Endodermal cell (in vitro differentiated cells): ENCODE data around the gene SLC66A2. TPM values are rescaled to one million over a fixed set of nuclear protein-coding genes. Genes with fewer than 3 reads are reported as not detected.
"Not testable (repeated sequence)": the region's sequence is repeated elsewhere in the genome, so short reads cannot be mapped to it uniquely, and the experiment has no call there.

Experiments
- DNase-seq: peaks from one replicate; pipeline ENCODE4 v3.0.0-alpha.2; 2017
- H3K27ac ChIP-seq: 2 replicates; pipeline ENCODE4 v1.5.1; 2013; ENCODE audit warnings: mild to moderate bottlenecking, low read depth, low read length, moderate library complexity
- H3K27me3 ChIP-seq: 2 replicates; pipeline ENCODE4 v1.6.1; 2013; ENCODE audit warnings: mild to moderate bottlenecking, low read length, moderate library complexity; ENCODE audit not compliant: insufficient read depth, control insufficient read depth, poor library complexity, severe bottlenecking
- H3K36me3 ChIP-seq: 2 replicates; pipeline ENCODE4 v1.7.0; 2013; ENCODE audit warnings: mild to moderate bottlenecking, low read length, moderate library complexity; ENCODE audit not compliant: control insufficient read depth, insufficient read depth
- H3K4me1 ChIP-seq: one replicate; pipeline ENCODE4 v1.7.0; 2013; ENCODE audit warnings: low read length; ENCODE audit not compliant: control insufficient read depth, insufficient read depth
- H3K4me3 ChIP-seq: 2 replicates; pipeline ENCODE4 v1.5.1; 2013; ENCODE audit warnings: mild to moderate bottlenecking, low read length, moderate library complexity
- H3K9ac ChIP-seq: 2 replicates; pipeline ENCODE4 v1.6.1; 2013; ENCODE audit warnings: mild to moderate bottlenecking, low read length, moderate library complexity; ENCODE audit not compliant: poor library complexity, severe bottlenecking; ENCODE audit errors: extremely low read depth
- H3K9me3 ChIP-seq: 2 replicates; pipeline ENCODE4 v1.6.1; 2013; ENCODE audit warnings: mild to moderate bottlenecking, low read length, moderate library complexity; ENCODE audit not compliant: control insufficient read depth
- H3K27ac Mint-ChIP-seq: 2 replicates; pipeline ENCODE4 v1.8.0; 2020; ENCODE audit warnings: mixed read lengths
- H3K27me3 Mint-ChIP-seq: 2 replicates; pipeline ENCODE4 v1.8.0; 2021; ENCODE audit warnings: mild to moderate bottlenecking, mixed read lengths; ENCODE audit not compliant: insufficient read depth
- H3K36me3 Mint-ChIP-seq: 2 replicates; pipeline ENCODE4 v1.8.0; 2020; ENCODE audit warnings: low read depth, mixed read lengths
- H3K4me1 Mint-ChIP-seq: 2 replicates; pipeline ENCODE4 v1.8.0; 2020; ENCODE audit warnings: mixed read lengths
- H3K4me3 Mint-ChIP-seq: 2 replicates; pipeline ENCODE4 v1.8.0; 2020; ENCODE audit warnings: mild to moderate bottlenecking, moderate library complexity, mixed read lengths
- H3K9me3 Mint-ChIP-seq: 2 replicates; pipeline ENCODE4 v1.8.0; 2020; ENCODE audit warnings: mild to moderate bottlenecking, mixed read lengths
- CTCF ChIP-seq: fragments of 200-600 bp; sonication (generic); conservative IDR thresholded peaks from 2 replicates; pipeline ENCODE4 v1.5.0; 2021; ENCODE audit warnings: antibody characterized with exemption, mild to moderate bottlenecking
- WGBS, 2 experiments: methylation state at CpG; one replicate each; pipeline versions ENCODE4 v1.1.5 to v1.1.7; 2013; ENCODE audit warnings: missing lambda C conversion rate in 2 of 2, mixed read lengths in 1 of 2; ENCODE audit not compliant: insufficient coverage in 1 of 2, insufficient read length in 1 of 2; 5-methylcytosine and 5-hydroxymethylcytosine counted together
- total RNA-seq, 2 donors: library from RNA; stranded (reverse); fragmentation: NEBNext Ultra II Directional in 1 of 2; extraction: Animal tissue kit (Norgen Biotek cat#: 25700) in 1 of 2; gene quantifications; 2 replicates in 1 of 2; 3 replicates in 1 of 2; pipeline ENCODE4 v1.2.1, GENCODE V29; 2021

SLC66A2 gene
- total RNA-seq, 2 donors from 2014 or later = 30.3 to 32.4 TPM

GRCh38 chr18:79868168-79868784 lies 83.2 kb downstream of the SLC66A2 start:
- Histone ChIP-seq H3K4me1 (no peaks in the 10 kb centered on the region), H3K36me3 (no peaks in the 10 kb centered on the region), H3K27me3 (no peaks in the 10 kb centered on the region), H3K4me3 (no peak overlapping the region), H3K9me3 (no peaks in the 10 kb centered on the region), H3K9ac (no peak overlapping the region), H3K27ac (no peak overlapping the region)
- Mint-ChIP-seq H3K27ac (no peak overlapping the region), H3K36me3 (no peaks in the 10 kb centered on the region), H3K9me3 (no peaks in the 10 kb centered on the region), H3K4me1 (no peaks in the 10 kb centered on the region), H3K4me3 (no peak overlapping the region), H3K27me3 (no peaks in the 10 kb centered on the region)
- TF ChIP-seq CTCF = no peak
- DNase-seq = peak; percentile 30
- WGBS, 2 experiments = 94 to 98% methylated on average over 23 to 29 of the region's 29 CpGs

GRCh38 chr18:79867666-79868065 lies 83.8 kb downstream of the SLC66A2 start:
- H3K4me3 Mint-ChIP-seq = no peak overlapping the region
- peaks cover 5% of the 10 kb centered on the region for H3K9me3 Mint-ChIP-seq
- H3K36me3 ChIP-seq = no peaks in the 10 kb centered on the region
- H3K4me1 ChIP-seq = no peaks in the 10 kb centered on the region
- no peak for TF ChIP-seq CTCF
- H3K36me3 Mint-ChIP-seq = no peaks in the 10 kb centered on the region
- H3K27ac ChIP-seq = no peak overlapping the region
- peaks cover 6% of the 10 kb centered on the region for H3K27me3 Mint-ChIP-seq
- H3K27me3 ChIP-seq = no peaks in the 10 kb centered on the region
- no peak overlapping the region for H3K9ac ChIP-seq
- no peak overlapping the region for H3K4me3 ChIP-seq
- H3K9me3 ChIP-seq = no peaks in the 10 kb centered on the region
- no peak for DNase-seq
- 88 to 93% methylated on average over 16 of the region's 16 CpGs for WGBS, 2 experiments
- no peaks in the 10 kb centered on the region for H3K4me1 Mint-ChIP-seq
- no peak overlapping the region for H3K27ac Mint-ChIP-seq

GRCh38 chr18:79866889-79867574 lies 84.4 kb downstream of the SLC66A2 start:
- no peak for TF ChIP-seq CTCF
- Histone ChIP-seq H3K4me1 (no peaks in the 10 kb centered on the region), H3K27ac (no peak overlapping the region), H3K27me3 (no peaks in the 10 kb centered on the region), H3K4me3 (no peak overlapping the region), H3K9ac (no peak overlapping the region), H3K36me3 (no peaks in the 10 kb centered on the region), H3K9me3 (no peaks in the 10 kb centered on the region)
- Mint-ChIP-seq H3K4me1 (no peaks in the 10 kb centered on the region), H3K27ac (no peak overlapping the region), H3K27me3 (peaks cover 12% of the 10 kb centered on the region), H3K9me3 (peaks cover 5% of the 10 kb centered on the region), H3K36me3 (no peaks in the 10 kb centered on the region), H3K4me3 (no peak overlapping the region)
- 92% methylated on average over 20 of the region's 20 CpGs; no CpG with 5 or more reads in 1 of the 2 experiments for WGBS, 2 experiments
- peak; percentile 35 for DNase-seq

- H3K27ac ChIP-seq, H3K36me3 ChIP-seq, H3K4me1 ChIP-seq, H3K9me3 Mint-ChIP-seq, H3K9ac ChIP-seq, H3K4me1 Mint-ChIP-seq, H3K4me3 Mint-ChIP-seq, H3K27ac Mint-ChIP-seq, H3K4me3 ChIP-seq, H3K27me3 ChIP-seq, H3K36me3 Mint-ChIP-seq, H3K9me3 ChIP-seq, DNase-seq: not testable (repeated sequence)
- peaks cover 21% of the 10 kb centered on the region for H3K27me3 Mint-ChIP-seq
- 70% methylated on average over 3 of the region's 3 CpGs; no CpG with 5 or more reads in 1 of the 2 experiments for WGBS, 2 experiments
Observed at GRCh38 chr18:79865951-79866350, 85.5 kb downstream of the SLC66A2 start.

GRCh38 chr18:79864955-79865354 lies 86.5 kb downstream of the SLC66A2 start:
- not testable (repeated sequence) for DNase-seq, H3K9me3 Mint-ChIP-seq, H3K36me3 Mint-ChIP-seq, H3K4me1 ChIP-seq, H3K9ac ChIP-seq, H3K27me3 ChIP-seq, H3K4me3 ChIP-seq, H3K4me1 Mint-ChIP-seq, H3K27ac Mint-ChIP-seq, H3K9me3 ChIP-seq, H3K27ac ChIP-seq, H3K4me3 Mint-ChIP-seq, H3K36me3 ChIP-seq
- WGBS, 2 experiments = 60 to 86% methylated on average over 1 to 4 of the region's 4 CpGs
- H3K27me3 Mint-ChIP-seq = peaks cover 27% of the 10 kb centered on the region
